Measurements from ENCODE around the gene CFAP299. TPM values are rescaled to one million over a fixed set of nuclear protein-coding genes. Genes with fewer than 3 reads are reported as not detected.

The CFAP299 gene
- total and polyA plus RNA-seq, 2 experiments from 2014 or later: 0.24 to 1.4 TPM

DNA sequence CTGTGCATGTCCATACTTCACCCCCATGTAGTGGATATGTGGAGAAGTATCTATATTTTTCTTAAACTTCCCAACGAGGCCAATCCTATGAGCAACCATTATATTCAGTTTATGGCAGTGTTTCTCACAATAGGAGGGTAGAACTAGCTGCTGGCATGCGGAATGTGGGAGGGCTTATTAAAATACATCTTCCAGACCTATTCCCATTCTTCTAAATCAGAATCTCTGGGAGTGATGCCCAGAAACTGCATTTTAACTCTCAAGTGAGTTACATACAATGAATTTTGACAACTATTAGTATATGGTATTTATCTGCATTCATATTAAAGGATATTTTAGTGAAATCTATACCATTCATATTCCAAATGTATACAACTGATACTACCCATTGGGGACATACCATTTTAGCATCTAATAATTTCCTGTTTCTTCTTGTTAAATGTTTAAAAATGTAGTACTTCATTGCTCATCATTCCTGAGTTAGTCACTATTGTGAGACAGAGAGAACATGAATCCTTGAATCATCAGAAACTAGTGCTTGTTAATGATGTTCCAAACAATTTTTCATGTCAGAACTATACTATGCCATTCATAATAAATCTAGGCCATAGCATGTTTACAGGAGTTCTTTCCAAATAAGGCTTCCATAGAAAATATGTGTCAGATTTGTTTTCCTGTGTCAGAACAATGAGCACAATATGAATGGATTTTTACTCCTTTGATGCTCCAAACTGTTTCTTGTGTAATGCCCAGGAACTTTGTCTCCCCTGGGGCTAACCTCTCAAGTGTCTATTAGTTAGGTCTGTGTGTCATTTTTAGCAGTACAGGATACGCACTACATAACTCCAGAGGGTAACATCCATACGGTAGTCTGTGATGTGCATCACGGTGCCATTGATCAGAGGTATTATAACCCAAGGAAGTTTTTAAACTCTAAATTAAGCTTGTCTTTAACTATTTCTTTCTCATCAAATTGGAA, 496.1 kb downstream of the CFAP299 start:
- Histone ChIP-seq H3K4me1 (ENCODE audit: low read depth) (no peaks in the 10 kb centered on the region), H3K27me3 (no peaks in the 10 kb centered on the region), H3K9me3 (ENCODE audit: low read depth) (no peaks in the 10 kb centered on the region), H3K36me3 (no peaks in the 10 kb centered on the region), H3K4me3 (no peak overlapping the region), H3K27ac (no peak overlapping the region)
- TF ChIP-seq, protein P1, sequence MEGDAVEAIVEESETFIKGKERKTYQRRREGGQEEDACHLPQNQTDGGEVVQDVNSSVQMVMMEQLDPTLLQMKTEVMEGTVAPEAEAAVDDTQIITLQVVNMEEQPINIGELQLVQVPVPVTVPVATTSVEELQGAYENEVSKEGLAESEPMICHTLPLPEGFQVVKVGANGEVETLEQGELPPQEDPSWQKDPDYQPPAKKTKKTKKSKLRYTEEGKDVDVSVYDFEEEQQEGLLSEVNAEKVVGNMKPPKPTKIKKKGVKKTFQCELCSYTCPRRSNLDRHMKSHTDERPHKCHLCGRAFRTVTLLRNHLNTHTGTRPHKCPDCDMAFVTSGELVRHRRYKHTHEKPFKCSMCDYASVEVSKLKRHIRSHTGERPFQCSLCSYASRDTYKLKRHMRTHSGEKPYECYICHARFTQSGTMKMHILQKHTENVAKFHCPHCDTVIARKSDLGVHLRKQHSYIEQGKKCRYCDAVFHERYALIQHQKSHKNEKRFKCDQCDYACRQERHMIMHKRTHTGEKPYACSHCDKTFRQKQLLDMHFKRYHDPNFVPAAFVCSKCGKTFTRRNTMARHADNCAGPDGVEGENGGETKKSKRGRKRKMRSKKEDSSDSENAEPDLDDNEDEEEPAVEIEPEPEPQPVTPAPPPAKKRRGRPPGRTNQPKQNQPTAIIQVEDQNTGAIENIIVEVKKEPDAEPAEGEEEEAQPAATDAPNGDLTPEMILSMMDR (IDR thresholded peaks at IDR 0.05; ENCODE audit: low read depth, low read length): no peak
- DNase-seq (ENCODE audit: low read depth in 1 of 2, low spot score in 1 of 2): no peak

DNA sequence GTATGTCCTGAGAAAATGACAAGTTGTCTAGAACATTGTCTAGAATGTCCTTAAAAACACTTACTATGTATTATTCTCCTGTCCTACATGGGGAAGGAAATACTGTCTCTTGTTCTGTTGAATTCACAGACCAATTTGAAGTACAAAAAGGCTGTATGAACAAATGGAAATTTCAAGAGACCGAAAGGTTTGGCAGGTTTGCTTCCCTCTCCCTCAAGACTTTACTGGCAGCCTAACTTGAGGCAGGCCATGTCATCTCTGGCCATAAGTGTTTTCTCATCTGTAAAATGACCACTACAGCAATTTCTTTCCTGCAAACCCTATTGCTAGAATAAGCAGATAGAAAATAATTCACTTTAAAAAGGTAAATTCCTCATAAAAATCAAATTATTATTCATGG, 503.8 kb downstream of the CFAP299 start:
- Histone ChIP-seq H3K9me3 (ENCODE audit: low read depth) (no peaks in the 10 kb centered on the region), H3K36me3 (no peaks in the 10 kb centered on the region), H3K4me3 (no peak overlapping the region), H3K27ac (no peak overlapping the region), H3K27me3 (no peaks in the 10 kb centered on the region), H3K4me1 (ENCODE audit: low read depth) (no peaks in the 10 kb centered on the region)
- TF ChIP-seq, protein P1 (IDR thresholded peaks at IDR 0.05; ENCODE audit: low read depth, low read length): no peak
- no peak for DNase-seq (ENCODE audit: low read depth in 1 of 2, low spot score in 1 of 2)

DNA sequence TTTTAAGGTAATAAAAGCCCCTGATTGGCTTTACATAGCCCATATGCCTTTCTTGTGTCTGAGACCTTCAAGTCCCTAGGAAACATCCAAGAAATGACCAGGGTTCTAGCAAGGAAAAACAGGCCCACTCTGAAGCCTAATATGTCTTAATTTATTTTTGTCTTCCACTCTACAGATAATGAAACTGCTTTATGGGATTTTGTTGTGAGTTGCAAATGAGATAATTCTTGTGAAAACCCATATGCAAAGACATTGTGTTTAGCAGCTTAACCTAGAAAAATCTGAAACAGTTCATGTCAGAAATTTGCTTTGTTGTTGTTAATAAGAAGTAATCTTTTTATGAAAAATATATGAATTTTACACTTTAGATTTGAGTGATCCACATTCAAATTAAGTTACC, 504.3 kb downstream of the CFAP299 start:
- Histone ChIP-seq H3K27ac (no peak overlapping the region), H3K9me3 (ENCODE audit: low read depth) (no peaks in the 10 kb centered on the region), H3K27me3 (no peaks in the 10 kb centered on the region), H3K4me1 (ENCODE audit: low read depth) (no peaks in the 10 kb centered on the region), H3K4me3 (no peak overlapping the region), H3K36me3 (no peaks in the 10 kb centered on the region)
- TF ChIP-seq, protein P1 (IDR thresholded peaks at IDR 0.05; ENCODE audit: low read depth, low read length): no peak
- DNase-seq (ENCODE audit: low read depth in 1 of 2, low spot score in 1 of 2): no peak

DNA sequence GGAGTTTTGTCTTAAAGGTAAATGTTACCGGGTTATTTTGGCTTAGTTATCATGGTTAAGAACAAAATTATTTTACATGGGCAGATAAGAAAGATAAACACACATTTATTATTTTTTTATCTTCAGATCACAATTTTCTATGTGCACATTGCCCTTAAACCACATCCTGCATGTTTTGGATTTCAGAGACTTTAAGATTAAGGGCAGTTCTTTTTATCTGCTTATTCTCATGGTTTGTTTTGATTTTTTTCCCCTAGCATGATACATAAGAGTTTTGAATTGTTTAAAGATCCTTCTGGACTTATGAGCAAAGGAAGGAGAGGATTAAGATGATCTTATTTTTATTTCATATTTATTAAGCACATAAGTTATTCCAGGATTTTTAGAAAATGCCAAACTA, 504.9 kb downstream of the CFAP299 start:
- no peak overlapping the region for H3K4me3 ChIP-seq
- TF ChIP-seq, protein P1 (IDR thresholded peaks at IDR 0.05; ENCODE audit: low read depth, low read length): no peak
- no peak overlapping the region for H3K27ac ChIP-seq
- H3K4me1 ChIP-seq (ENCODE audit: low read depth): no peaks in the 10 kb centered on the region
- H3K27me3 ChIP-seq: no peaks in the 10 kb centered on the region
- no peaks in the 10 kb centered on the region for H3K36me3 ChIP-seq
- H3K9me3 ChIP-seq (ENCODE audit: low read depth): no peaks in the 10 kb centered on the region
- DNase-seq (ENCODE audit: low read depth in 1 of 2, low spot score in 1 of 2): peak in 1 of 2 donors; percentile 15

DNA sequence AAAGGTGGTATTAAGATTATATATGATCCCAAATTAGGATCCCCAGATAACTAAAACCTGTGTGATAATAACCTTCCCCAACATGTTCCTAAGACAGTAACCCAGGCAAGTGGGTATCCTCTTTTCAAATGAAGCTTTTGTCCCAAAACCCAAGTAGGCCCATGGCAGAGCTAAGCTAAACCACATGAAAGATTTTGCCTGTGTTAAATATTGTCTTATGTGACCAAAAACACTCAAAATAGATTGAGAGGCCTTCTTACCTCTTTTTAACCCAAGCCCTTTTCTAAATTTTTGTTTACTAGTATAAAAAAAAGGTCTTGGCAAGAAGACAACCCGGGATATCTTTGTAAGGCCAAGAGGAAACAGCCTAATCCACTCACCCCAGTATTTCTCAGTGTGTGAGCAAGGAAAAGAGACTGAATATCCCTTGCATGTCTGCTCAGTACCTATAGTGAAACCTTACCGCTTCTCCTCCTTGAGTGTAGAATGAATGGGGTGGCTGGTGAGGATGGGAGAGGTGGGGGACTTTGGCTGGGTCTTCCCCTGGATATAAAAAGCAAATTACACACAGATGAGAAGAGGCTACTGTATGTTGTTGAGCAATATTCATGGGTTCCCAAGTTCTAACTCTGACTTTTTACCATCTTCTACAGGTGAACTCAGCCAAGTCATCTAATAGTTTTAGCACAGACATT, 506.2 kb downstream of the CFAP299 start:
- TF ChIP-seq, protein P1 (IDR thresholded peaks at IDR 0.05; ENCODE audit: low read depth, low read length): no peak
- Histone ChIP-seq H3K4me3 (no peak overlapping the region), H3K27me3 (no peaks in the 10 kb centered on the region), H3K27ac (no peak overlapping the region), H3K36me3 (no peaks in the 10 kb centered on the region), H3K4me1 (ENCODE audit: low read depth) (no peaks in the 10 kb centered on the region), H3K9me3 (ENCODE audit: low read depth) (no peaks in the 10 kb centered on the region)
- DNase-seq (ENCODE audit: low read depth in 1 of 2, low spot score in 1 of 2): no peak
